AG04449 (cell line): ENCODE data around the gene PLA2R1.

ENCODE experiments used
- CTCF ChIA-PET: fragments of 350-600 bp; formaldehyde crosslinking; extraction: SDS; loops from one replicate; lab custom pipeline; 2021; ENCODE audit warnings: antibody characterized with exemption; lab: Yijun Ruan, JAX
- POLR2A ChIA-PET: fragments of 400-600, 350-600 bp; formaldehyde crosslinking; extraction: SDS; loops from one replicate; lab custom pipeline; 2020; ENCODE audit warnings: antibody characterized with exemption, inconsistent platforms; lab: Yijun Ruan, JAX
- DNase-seq: peaks from one replicate; pipeline ENCODE4 v3.0.0-alpha.2; 2010; ENCODE audit warnings: low read depth, low spot score
- H3K4me3 ChIP-seq: 2 replicates; pipeline ENCODE4 v1.5.1; 2011; ENCODE audit warnings: low read depth, mild to moderate bottlenecking, control low read depth, low read length
- CTCF ChIP-seq: IDR thresholded peaks from one replicate; pipeline ENCODE4 v1.5.1; 2011; ENCODE audit warnings: mild to moderate bottlenecking, moderate library complexity, low read length, control low read depth, inconsistent platforms; ENCODE audit not compliant: insufficient read depth; ENCODE audit errors: missing control alignments

Gene PLA2R1

GRCh38 chr2:160087854-160088745, 25.7 kb upstream of the PLA2R1 start:
- no peak for DNase-seq
- TF ChIP-seq CTCF = no peak
- no peak overlapping the region for H3K4me3 ChIP-seq
- ChIA-PET CTCF (interaction anchor here (0.9 to 2.5 kb wide), 5 partner anchors 10 to 1186 kb away, joined by 3 to 10 read pairs (median 9); no protein-coding TSS in a partner anchor), POLR2A (no interaction called here)

- DNase-seq = no peak
- no peak for TF ChIP-seq CTCF
- ChIA-PET CTCF (interaction anchor here (1.3 to 2.4 kb wide), 5 partner anchors 10 to 978 kb away, joined by 3 to 9 read pairs (median 5); no protein-coding TSS in a partner anchor), POLR2A (no interaction called here)
- no peak overlapping the region for H3K4me3 ChIP-seq
Observed at GRCh38 chr2:160085662-160086061, 23.2 kb upstream of the PLA2R1 start.

- ChIA-PET POLR2A (no interaction called here), CTCF (interaction anchor here (1.0 to 1.7 kb wide), 5 partner anchors 9 to 915 kb away, joined by 3 to 8 read pairs (median 3); no protein-coding TSS in a partner anchor)
- TF ChIP-seq CTCF = no peak
- no peak overlapping the region for H3K4me3 ChIP-seq
- DNase-seq = no peak
Observed at GRCh38 chr2:160077912-160078810, 15.7 kb upstream of the PLA2R1 start.

- POLR2A ChIA-PET = no interaction called here
- DNase-seq = no peak
- CTCF ChIA-PET = interaction anchor here (1.2 to 2.8 kb wide), 5 partner anchors 8 to 193 kb away, joined by 3 to 10 read pairs (median 7); no protein-coding TSS in a partner anchor
- H3K4me3 ChIP-seq = no peak overlapping the region
- TF ChIP-seq CTCF = no peak
Observed at GRCh38 chr2:160076914-160077313, 14.5 kb upstream of the PLA2R1 start.

GRCh38 chr2:160076241-160076640, 13.8 kb upstream of the PLA2R1 start:
- ChIA-PET CTCF (interaction anchor here (1.4 to 2.8 kb wide), 4 partner anchors 9 to 175 kb away, joined by 5 to 10 read pairs (median 8); no protein-coding TSS in a partner anchor), POLR2A (no interaction called here)
- no peak for DNase-seq
- no peak for TF ChIP-seq CTCF
- H3K4me3 ChIP-seq = no peak overlapping the region
